Endodermal cell (in vitro differentiated cells): ENCODE results near the gene NPAS1. TPM values are rescaled to one million over a fixed set of nuclear protein-coding genes. Genes with fewer than 3 reads are reported as not detected.
A peak's percentile ranks its signal among the peaks of the same experiment; 100 is the strongest.

Experiments
- DNase-seq: peaks from one replicate; pipeline ENCODE4 v3.0.0-alpha.2; 2017
- H3K27ac ChIP-seq: 2 replicates; pipeline ENCODE4 v1.5.1; 2013; ENCODE audit warnings: mild to moderate bottlenecking, low read depth, low read length, moderate library complexity
- H3K27me3 ChIP-seq: 2 replicates; pipeline ENCODE4 v1.6.1; 2013; ENCODE audit warnings: mild to moderate bottlenecking, low read length, moderate library complexity; ENCODE audit not compliant: insufficient read depth, control insufficient read depth, poor library complexity, severe bottlenecking
- H3K36me3 ChIP-seq: 2 replicates; pipeline ENCODE4 v1.7.0; 2013; ENCODE audit warnings: mild to moderate bottlenecking, low read length, moderate library complexity; ENCODE audit not compliant: control insufficient read depth, insufficient read depth
- H3K4me1 ChIP-seq: one replicate; pipeline ENCODE4 v1.7.0; 2013; ENCODE audit warnings: low read length; ENCODE audit not compliant: control insufficient read depth, insufficient read depth
- H3K4me3 ChIP-seq: 2 replicates; pipeline ENCODE4 v1.5.1; 2013; ENCODE audit warnings: mild to moderate bottlenecking, low read length, moderate library complexity
- H3K9ac ChIP-seq: 2 replicates; pipeline ENCODE4 v1.6.1; 2013; ENCODE audit warnings: mild to moderate bottlenecking, low read length, moderate library complexity; ENCODE audit not compliant: poor library complexity, severe bottlenecking; ENCODE audit errors: extremely low read depth
- H3K9me3 ChIP-seq: 2 replicates; pipeline ENCODE4 v1.6.1; 2013; ENCODE audit warnings: mild to moderate bottlenecking, low read length, moderate library complexity; ENCODE audit not compliant: control insufficient read depth
- H3K27ac Mint-ChIP-seq: 2 replicates; pipeline ENCODE4 v1.8.0; 2020; ENCODE audit warnings: mixed read lengths
- H3K27me3 Mint-ChIP-seq: 2 replicates; pipeline ENCODE4 v1.8.0; 2021; ENCODE audit warnings: mild to moderate bottlenecking, mixed read lengths; ENCODE audit not compliant: insufficient read depth
- H3K36me3 Mint-ChIP-seq: 2 replicates; pipeline ENCODE4 v1.8.0; 2020; ENCODE audit warnings: low read depth, mixed read lengths
- H3K4me1 Mint-ChIP-seq: 2 replicates; pipeline ENCODE4 v1.8.0; 2020; ENCODE audit warnings: mixed read lengths
- H3K4me3 Mint-ChIP-seq: 2 replicates; pipeline ENCODE4 v1.8.0; 2020; ENCODE audit warnings: mild to moderate bottlenecking, moderate library complexity, mixed read lengths
- H3K9me3 Mint-ChIP-seq: 2 replicates; pipeline ENCODE4 v1.8.0; 2020; ENCODE audit warnings: mild to moderate bottlenecking, mixed read lengths
- WGBS, 2 experiments: methylation state at CpG; one replicate each; pipeline versions ENCODE4 v1.1.5 to v1.1.7; 2013; ENCODE audit warnings: missing lambda C conversion rate in 2 of 2, mixed read lengths in 1 of 2; ENCODE audit not compliant: insufficient coverage in 1 of 2, insufficient read length in 1 of 2; 5-methylcytosine and 5-hydroxymethylcytosine counted together
- total RNA-seq, 2 donors: library from RNA; stranded (reverse); fragmentation: NEBNext Ultra II Directional in 1 of 2; extraction: Animal tissue kit (Norgen Biotek cat#: 25700) in 1 of 2; gene quantifications; 2 replicates in 1 of 2; 3 replicates in 1 of 2; pipeline ENCODE4 v1.2.1, GENCODE V29; 2021
- TF ChIP-seq, protein P1 (sequence below): fragments of 200-600 bp; sonication (generic); conservative IDR thresholded peaks from 2 replicates; pipeline ENCODE4 v1.5.0; 2021; ENCODE audit warnings: antibody characterized with exemption, mild to moderate bottlenecking

The NPAS1 gene
- total RNA-seq, 2 donors from 2014 or later, result 6.9 to 8.7 TPM

- H3K4me1 Mint-ChIP-seq, result peaks cover 4% of the 10 kb centered on the region
- H3K9me3 Mint-ChIP-seq, result peaks cover 15% of the 10 kb centered on the region
- DNase-seq, result no peak
- no peak overlapping the region for H3K27ac ChIP-seq
- TF ChIP-seq, protein P1, sequence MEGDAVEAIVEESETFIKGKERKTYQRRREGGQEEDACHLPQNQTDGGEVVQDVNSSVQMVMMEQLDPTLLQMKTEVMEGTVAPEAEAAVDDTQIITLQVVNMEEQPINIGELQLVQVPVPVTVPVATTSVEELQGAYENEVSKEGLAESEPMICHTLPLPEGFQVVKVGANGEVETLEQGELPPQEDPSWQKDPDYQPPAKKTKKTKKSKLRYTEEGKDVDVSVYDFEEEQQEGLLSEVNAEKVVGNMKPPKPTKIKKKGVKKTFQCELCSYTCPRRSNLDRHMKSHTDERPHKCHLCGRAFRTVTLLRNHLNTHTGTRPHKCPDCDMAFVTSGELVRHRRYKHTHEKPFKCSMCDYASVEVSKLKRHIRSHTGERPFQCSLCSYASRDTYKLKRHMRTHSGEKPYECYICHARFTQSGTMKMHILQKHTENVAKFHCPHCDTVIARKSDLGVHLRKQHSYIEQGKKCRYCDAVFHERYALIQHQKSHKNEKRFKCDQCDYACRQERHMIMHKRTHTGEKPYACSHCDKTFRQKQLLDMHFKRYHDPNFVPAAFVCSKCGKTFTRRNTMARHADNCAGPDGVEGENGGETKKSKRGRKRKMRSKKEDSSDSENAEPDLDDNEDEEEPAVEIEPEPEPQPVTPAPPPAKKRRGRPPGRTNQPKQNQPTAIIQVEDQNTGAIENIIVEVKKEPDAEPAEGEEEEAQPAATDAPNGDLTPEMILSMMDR, result no peak
- H3K27ac Mint-ChIP-seq, result peak overlapping the region; percentile 76
- no peak overlapping the region for H3K9ac ChIP-seq
- H3K4me1 ChIP-seq, result no peaks in the 10 kb centered on the region
- H3K36me3 Mint-ChIP-seq, result no peaks in the 10 kb centered on the region
- no peak overlapping the region for H3K4me3 ChIP-seq
- no peaks in the 10 kb centered on the region for H3K36me3 ChIP-seq
- 48 to 66% methylated on average over 5 to 8 of the region's 8 CpGs for WGBS, 2 experiments
- H3K4me3 Mint-ChIP-seq, result no peak overlapping the region
- H3K27me3 Mint-ChIP-seq, result peaks cover 27% of the 10 kb centered on the region
- H3K9me3 ChIP-seq, result no peaks in the 10 kb centered on the region
- H3K27me3 ChIP-seq, result no peaks in the 10 kb centered on the region
These were observed 7.0 kb upstream of the NPAS1 start for GRCh38 chr19:47012617-47013016.

- no peaks in the 10 kb centered on the region for H3K36me3 ChIP-seq
- 20% methylated on average over 12 to 16 of the region's 16 CpGs for WGBS, 2 experiments
- no peak overlapping the region for H3K27ac ChIP-seq
- H3K9me3 ChIP-seq, result no peaks in the 10 kb centered on the region
- peaks cover 25% of the 10 kb centered on the region for H3K27me3 Mint-ChIP-seq
- peaks cover 4% of the 10 kb centered on the region for H3K4me1 Mint-ChIP-seq
- no peaks in the 10 kb centered on the region for H3K4me1 ChIP-seq
- H3K27ac Mint-ChIP-seq, result no peak overlapping the region
- no peak overlapping the region for H3K9ac ChIP-seq
- H3K36me3 Mint-ChIP-seq, result no peaks in the 10 kb centered on the region
- peak; percentile 97 for DNase-seq
- TF ChIP-seq, protein P1, result peak; percentile 98
- peaks cover 1% of the 10 kb centered on the region for H3K27me3 ChIP-seq
- H3K4me3 ChIP-seq, result no peak overlapping the region
- no peak overlapping the region for H3K4me3 Mint-ChIP-seq
- peaks cover 14% of the 10 kb centered on the region for H3K9me3 Mint-ChIP-seq
These were observed 6.6 kb upstream of the NPAS1 start for GRCh38 chr19:47013041-47013517.

- H3K27ac Mint-ChIP-seq, result no peak overlapping the region
- Histone ChIP-seq H3K36me3 (no peaks in the 10 kb centered on the region), H3K4me3 (no peak overlapping the region), H3K27me3 (peaks cover 58% of the 10 kb centered on the region), H3K9ac (no peak overlapping the region), H3K27ac (no peak overlapping the region), H3K9me3 (no peaks in the 10 kb centered on the region), H3K4me1 (no peaks in the 10 kb centered on the region)
- H3K4me3 Mint-ChIP-seq, result no peak overlapping the region
- WGBS, 2 experiments, result 42 to 71% methylated on average over 6 to 13 of the region's 13 CpGs
- no peaks in the 10 kb centered on the region for H3K36me3 Mint-ChIP-seq
- peaks cover 9% of the 10 kb centered on the region for H3K4me1 Mint-ChIP-seq
- TF ChIP-seq, protein P1, result no peak
- H3K9me3 Mint-ChIP-seq, result no peaks in the 10 kb centered on the region
- H3K27me3 Mint-ChIP-seq, result peaks cover 64% of the 10 kb centered on the region
- no peak for DNase-seq
These were observed 714 bp upstream of the NPAS1 start for GRCh38 chr19:47018923-47019322.
